ENCODE results near the gene KIFBP. TPM values are rescaled to one million over a fixed set of nuclear protein-coding genes. Genes with fewer than 3 reads are reported as not detected.
"Not testable (repeated sequence)": the region's sequence is repeated elsewhere in the genome, so short reads cannot be mapped to it uniquely, and the experiment has no call there.

KIFBP gene
- polyA plus RNA-seq, 1 experiment, result 27.4 TPM

GRCh38 chr10:69037489-69037888 is 48.9 kb downstream of the KIFBP start:
- Histone ChIP-seq H3K36me3 (ENCODE audit: control insufficient read depth, insufficient read depth, low read length) (no peaks in the 10 kb centered on the region), H3K4me3 (ENCODE audit: low read depth, low read length) (no peak overlapping the region), H3K27me3 (ENCODE audit: control insufficient read depth, insufficient read depth, low read length) (no peaks in the 10 kb centered on the region)
- CTCF ChIA-PET, result no interaction called here
- no peak for DNase-seq (ENCODE audit: low read depth)
- POLR2A ChIA-PET, result no interaction called here
- no peak for TF ChIP-seq CTCF (IDR thresholded peaks at IDR 0.05; ENCODE audit: insufficient read depth, low read depth, low read length)

- H3K36me3 ChIP-seq (ENCODE audit: control insufficient read depth, insufficient read depth, low read length); POLR2A ChIA-PET; H3K4me3 ChIP-seq (ENCODE audit: low read depth, low read length); H3K27me3 ChIP-seq (ENCODE audit: control insufficient read depth, insufficient read depth, low read length); DNase-seq (ENCODE audit: low read depth); CTCF ChIA-PET: not testable (repeated sequence)
Observed at GRCh38 chr10:69040904-69041303, 52.3 kb downstream of the KIFBP start.

GRCh38 chr10:69042417-69042816 is 53.8 kb downstream of the KIFBP start:
- no peak for DNase-seq (ENCODE audit: low read depth)
- ChIA-PET CTCF (no interaction called here), POLR2A (no interaction called here)
- H3K27me3 ChIP-seq (ENCODE audit: control insufficient read depth, insufficient read depth, low read length), result no peaks in the 10 kb centered on the region
- no peak overlapping the region for H3K4me3 ChIP-seq (ENCODE audit: low read depth, low read length)
- H3K36me3 ChIP-seq (ENCODE audit: control insufficient read depth, insufficient read depth, low read length), result no peaks in the 10 kb centered on the region
- TF ChIP-seq CTCF (IDR thresholded peaks at IDR 0.05; ENCODE audit: insufficient read depth, low read depth, low read length), result no peak

GRCh38 chr10:69042838-69043237 is 54.2 kb downstream of the KIFBP start:
- ChIA-PET CTCF (no interaction called here), POLR2A (no interaction called here)
- H3K36me3 ChIP-seq (ENCODE audit: control insufficient read depth, insufficient read depth, low read length), result no peaks in the 10 kb centered on the region
- DNase-seq (ENCODE audit: low read depth), result no peak
- H3K4me3 ChIP-seq (ENCODE audit: low read depth, low read length), result no peak overlapping the region
- no peaks in the 10 kb centered on the region for H3K27me3 ChIP-seq (ENCODE audit: control insufficient read depth, insufficient read depth, low read length)
- TF ChIP-seq CTCF (IDR thresholded peaks at IDR 0.05; ENCODE audit: insufficient read depth, low read depth, low read length), result no peak

GRCh38 chr10:69043931-69044531 is 55.4 kb downstream of the KIFBP start:
- CTCF ChIA-PET, result no interaction called here
- POLR2A ChIA-PET, result no interaction called here
- no peak for DNase-seq (ENCODE audit: low read depth)

More at GRCh38 chr10:69043931-69044531, 55.4 kb downstream of the KIFBP start:
- no peak for TF ChIP-seq CTCF (IDR thresholded peaks at IDR 0.05; ENCODE audit: insufficient read depth, low read depth, low read length)
- no peaks in the 10 kb centered on the region for H3K27me3 ChIP-seq (ENCODE audit: control insufficient read depth, insufficient read depth, low read length)
- no peaks in the 10 kb centered on the region for H3K36me3 ChIP-seq (ENCODE audit: control insufficient read depth, insufficient read depth, low read length)
- H3K4me3 ChIP-seq (ENCODE audit: low read depth, low read length), result no peak overlapping the region
